Right atrium auricular region (tissue), 2 donors: ENCODE measurements around the gene OR5H2. TPM values are rescaled to one million over a fixed set of nuclear protein-coding genes. Genes with fewer than 3 reads are reported as not detected.

Experiments used
- DNase-seq: peaks from one replicate; pipeline ENCODE4 v3.0.0-alpha.2; 2019; ENCODE audit warnings: low spot score
- H3K27ac ChIP-seq, 2 donors: fragments of 200-600 bp; sonication (generic); 1 replicate in 1 of 2; 2 replicates in 1 of 2; pipeline ENCODE4 v1.5.1; 2016 to 2019
- H3K27me3 ChIP-seq, 2 donors: fragments of 200-600 bp; sonication (generic); one replicate each; pipeline versions ENCODE4 v1.5.1 to v1.6.0; 2017 to 2019
- H3K36me3 ChIP-seq: fragments of 200-600 bp; sonication (generic); one replicate; pipeline ENCODE4 v1.5.1; 2016
- H3K4me1 ChIP-seq, 2 donors: fragments of 200-600 bp; sonication (generic); one replicate each; pipeline versions ENCODE4 v1.5.1 to v1.6.0; 2017 to 2019
- H3K4me3 ChIP-seq, 2 donors: fragments of 200-600 bp; sonication (generic); 1 replicate in 1 of 2; 2 replicates in 1 of 2; pipeline ENCODE4 v1.5.1; 2017 to 2019; ENCODE audit warnings: mild to moderate bottlenecking in 1 of 2, moderate library complexity in 1 of 2
- H3K9me3 ChIP-seq, 2 donors: fragments of 200-600 bp; sonication (generic); one replicate each; pipeline ENCODE4 v1.5.1; 2019
- CTCF ChIP-seq, 2 donors: fragments of 200-600 bp; sonication (generic); IDR thresholded peaks; one replicate each; pipeline ENCODE4 v1.5.1; 2019; ENCODE audit warnings: antibody characterized with exemption in 2 of 2
- total RNA-seq, 2 donors: library from RNA; depleted of rRNA; stranded (reverse); fragments of >200 nt; gene quantifications; one replicate each; pipeline ENCODE4 v1.1.0, GENCODE V29; 2016

OR5H2 gene
- total RNA-seq, 2 donors from 2014 or later, result not detected

GRCh38 chr3:98326105-98326893, 44.0 kb downstream of the OR5H2 start:
- Histone ChIP-seq H3K4me3 (no peak overlapping the region), H3K4me1 (no peaks in the 10 kb centered on the region), H3K9me3 (no peaks in the 10 kb centered on the region), H3K27ac (no peak overlapping the region), H3K27me3 (no peaks in the 10 kb centered on the region), H3K36me3 (no peaks in the 10 kb centered on the region)
- no peak for DNase-seq
- TF ChIP-seq CTCF (IDR thresholded peaks at IDR 0.05), result no peak

GRCh38 chr3:98326945-98327344, 44.6 kb downstream of the OR5H2 start:
- DNase-seq, result no peak
- H3K4me1 ChIP-seq, result no peaks in the 10 kb centered on the region
- no peaks in the 10 kb centered on the region for H3K9me3 ChIP-seq

GRCh38 chr3:98328933-98329332, 46.6 kb downstream of the OR5H2 start:
- DNase-seq, result no peak
- H3K36me3 ChIP-seq, result no peaks in the 10 kb centered on the region
- H3K27ac ChIP-seq, result no peak overlapping the region
- no peaks in the 10 kb centered on the region for H3K4me1 ChIP-seq
- no peaks in the 10 kb centered on the region for H3K27me3 ChIP-seq
- TF ChIP-seq CTCF (IDR thresholded peaks at IDR 0.05), result no peak
- H3K4me3 ChIP-seq, result no peak overlapping the region
- H3K9me3 ChIP-seq, result no peaks in the 10 kb centered on the region

More at GRCh38 chr3:98326945-98327344, 44.6 kb downstream of the OR5H2 start:
- TF ChIP-seq CTCF (IDR thresholded peaks at IDR 0.05), result no peak
- Histone ChIP-seq H3K27ac (no peak overlapping the region), H3K4me3 (no peak overlapping the region), H3K36me3 (no peaks in the 10 kb centered on the region), H3K27me3 (no peaks in the 10 kb centered on the region)

GRCh38 chr3:98329392-98330124, 47.3 kb downstream of the OR5H2 start:
- Histone ChIP-seq H3K9me3 (no peaks in the 10 kb centered on the region), H3K36me3 (no peaks in the 10 kb centered on the region), H3K27me3 (no peaks in the 10 kb centered on the region), H3K4me3 (no peak overlapping the region), H3K4me1 (no peaks in the 10 kb centered on the region), H3K27ac (no peak overlapping the region)
- peak; percentile 14 to 65 for TF ChIP-seq CTCF (IDR thresholded peaks at IDR 0.05)
- no peak for DNase-seq

GRCh38 chr3:98331329-98331728, 49.0 kb downstream of the OR5H2 start:
- H3K4me3 ChIP-seq, result no peak overlapping the region
- no peaks in the 10 kb centered on the region for H3K9me3 ChIP-seq
- no peak for TF ChIP-seq CTCF (IDR thresholded peaks at IDR 0.05)
- DNase-seq, result no peak
- H3K27ac ChIP-seq, result no peak overlapping the region
- H3K36me3 ChIP-seq, result no peaks in the 10 kb centered on the region
- H3K4me1 ChIP-seq, result no peaks in the 10 kb centered on the region
- no peaks in the 10 kb centered on the region for H3K27me3 ChIP-seq

Other genes with a start within 250 kb of the OR5H2 start
- gene GABRR3, start 247.2 kb upstream of the OR5H2 start, total RNA-seq, result not detected
- not detected for gene OR5AC2, start 195.3 kb upstream of the OR5H2 start, total RNA-seq
- not detected for gene OR5H1, start 151.8 kb upstream of the OR5H2 start, total RNA-seq
- not detected for gene OR5H14, start 135.0 kb upstream of the OR5H2 start, total RNA-seq
- not detected for gene OR5H15, start 115.8 kb upstream of the OR5H2 start, total RNA-seq
- not detected for gene OR5H6, start 18.3 kb upstream of the OR5H2 start, total RNA-seq
- not detected for gene OR5K4, start 71.3 kb downstream of the OR5H2 start, total RNA-seq
- not detected for gene OR5K3, start 108.2 kb downstream of the OR5H2 start, total RNA-seq
- not detected for gene OR5K1, start 180.7 kb downstream of the OR5H2 start, total RNA-seq
- gene OR5K2, start 215.2 kb downstream of the OR5H2 start, total RNA-seq, result not detected
- gene CLDND1, start 240.4 kb downstream of the OR5H2 start, total RNA-seq, result 100 to 1,000 TPM; 138 to 152 TPM
- gene GPR15, start 249.5 kb downstream of the OR5H2 start, total RNA-seq, result not detected